ENCODE data around the gene SMARCD2. TPM values are rescaled to one million over a fixed set of nuclear protein-coding genes. Genes with fewer than 3 reads are reported as not detected.

Gene SMARCD2
- total and polyA plus RNA-seq, 4 donors, result 64.9 to 109 (median 75.0) TPM

GRCh38 chr17:63833741-63834373, 8.6 kb downstream of the SMARCD2 start:
- H3K27me3 ChIP-seq (ENCODE audit: control insufficient read depth in 3 of 3, insufficient read depth in 3 of 3, low read length in 2 of 3), result no peaks in the 10 kb centered on the region
- 92 to 93% methylated on average over 15 of the region's 15 CpGs for whole genome bisulfite sequencing, 2 donors
- no peak for TF ChIP-seq CTCF (IDR thresholded peaks at IDR 0.05; ENCODE audit: control extremely low read depth, extremely low read depth)
- H3K4me1 ChIP-seq (ENCODE audit: control insufficient read depth in 5 of 5, insufficient read depth in 5 of 5, low read length in 5 of 5), result peaks cover under 1 to 19% (median 12%) of the 10 kb centered on the region in 5 donors
- H3K9ac ChIP-seq (ENCODE audit: insufficient read depth in 1 of 2, low read length in 2 of 2), result no peak overlapping the region
- no peak for DNase-seq
- ATAC-seq (ENCODE audit: insufficient read depth, low FRiP score), result no peak
- H3K9me3 ChIP-seq (ENCODE audit: control insufficient read depth in 4 of 4, insufficient read depth in 3 of 4, low read length in 3 of 4), result no peaks in the 10 kb centered on the region
- H3K36me3 ChIP-seq (ENCODE audit: control insufficient read depth in 4 of 4, insufficient read depth in 4 of 4, low read length in 4 of 4), result peaks cover 30 to 74% (median 51%) of the 10 kb centered on the region in 4 donors
- no peak overlapping the region for H3K4me3 ChIP-seq
- H3K27ac ChIP-seq (ENCODE audit: low read depth in 1 of 2, low read length in 1 of 2), result no peak overlapping the region

- H3K36me3 ChIP-seq (ENCODE audit: control insufficient read depth in 4 of 4, insufficient read depth in 4 of 4, low read length in 4 of 4), result peaks cover 30 to 74% (median 51%) of the 10 kb centered on the region in 4 donors
- no peaks in the 10 kb centered on the region for H3K27me3 ChIP-seq (ENCODE audit: control insufficient read depth in 3 of 3, insufficient read depth in 3 of 3, low read length in 2 of 3)
- peaks cover 0 to 19% (median 10%) of the 10 kb centered on the region in 5 donors for H3K4me1 ChIP-seq (ENCODE audit: control insufficient read depth in 5 of 5, insufficient read depth in 5 of 5, low read length in 5 of 5)
- H3K9me3 ChIP-seq (ENCODE audit: control insufficient read depth in 4 of 4, insufficient read depth in 3 of 4, low read length in 3 of 4), result no peaks in the 10 kb centered on the region
- no peak for TF ChIP-seq CTCF (IDR thresholded peaks at IDR 0.05; ENCODE audit: control extremely low read depth, extremely low read depth)
- no peak overlapping the region for H3K27ac ChIP-seq (ENCODE audit: low read depth in 1 of 2, low read length in 1 of 2)
- H3K9ac ChIP-seq (ENCODE audit: insufficient read depth in 1 of 2, low read length in 2 of 2), result no peak overlapping the region
- 82 to 89% methylated on average over 14 of the region's 14 CpGs for WGBS, 2 donors
- no peak overlapping the region for H3K4me3 ChIP-seq
- no peak for ATAC-seq (ENCODE audit: insufficient read depth, low FRiP score)
- no peak for DNase-seq
These were observed 9.3 kb downstream of the SMARCD2 start for GRCh38 chr17:63833026-63833740.

GRCh38 chr17:63832455-63832854, 10.0 kb downstream of the SMARCD2 start:
- no peaks in the 10 kb centered on the region for H3K27me3 ChIP-seq (ENCODE audit: control insufficient read depth in 3 of 3, insufficient read depth in 3 of 3, low read length in 2 of 3)
- H3K9me3 ChIP-seq (ENCODE audit: control insufficient read depth in 4 of 4, insufficient read depth in 3 of 4, low read length in 3 of 4), result no peaks in the 10 kb centered on the region
- no peak overlapping the region for H3K27ac ChIP-seq (ENCODE audit: low read depth in 1 of 2, low read length in 1 of 2)
- H3K36me3 ChIP-seq (ENCODE audit: control insufficient read depth in 4 of 4, insufficient read depth in 4 of 4, low read length in 4 of 4), result peaks cover 30 to 71% (median 51%) of the 10 kb centered on the region in 4 donors
- H3K4me3 ChIP-seq, result no peak overlapping the region
- WGBS, 2 donors, result 86 to 87% methylated on average over 2 of the region's 2 CpGs
- peaks cover 0 to 17% (median 6%) of the 10 kb centered on the region in 5 donors for H3K4me1 ChIP-seq (ENCODE audit: control insufficient read depth in 5 of 5, insufficient read depth in 5 of 5, low read length in 5 of 5)
- no peak for DNase-seq
- ATAC-seq (ENCODE audit: insufficient read depth, low FRiP score), result no peak
- TF ChIP-seq CTCF (IDR thresholded peaks at IDR 0.05; ENCODE audit: control extremely low read depth, extremely low read depth), result no peak
- H3K9ac ChIP-seq (ENCODE audit: insufficient read depth in 1 of 2, low read length in 2 of 2), result no peak overlapping the region
